ENCODE measurements around the gene TMPO. TPM values are rescaled to one million over a fixed set of nuclear protein-coding genes. Genes with fewer than 3 reads are reported as not detected.

TMPO gene
- total RNA-seq, 1 donor = 52.1 TPM

- Histone ChIP-seq H3K4me1 (ENCODE audit: insufficient read depth, low read length) (peaks cover 8% of the 10 kb centered on the region), H3K4me2 (ENCODE audit: insufficient read depth, low read length) (peak overlapping the region; percentile 88), H3K9me3 (ENCODE audit: low read depth, low read length) (no peaks in the 10 kb centered on the region), H4K20me1 (ENCODE audit: insufficient read depth, low read length) (no peaks in the 10 kb centered on the region), H3K27ac (ENCODE audit: low read depth, low read length) (peak overlapping the region; percentile 85), H3K36me3 (ENCODE audit: insufficient read depth, low read length) (no peaks in the 10 kb centered on the region), H3K4me3 (ENCODE audit: insufficient read depth, low read length) (peak overlapping the region; percentile 97), H3K27me3 (ENCODE audit: insufficient read depth, low read length) (no peaks in the 10 kb centered on the region), H2AFZ (ENCODE audit: low read length) (peak overlapping the region; percentile 42), H3K79me2 (ENCODE audit: insufficient read depth, low read length) (peaks cover 48% of the 10 kb centered on the region)
- DNase-seq (ENCODE audit: insufficient read length, low spot score, missing footprints) = peak; percentile 50
- no peak for TF ChIP-seq CTCF (IDR thresholded peaks at IDR 0.05; ENCODE audit: extremely low read depth, low read depth, low read length)
Measured at GRCh38 chr12:98513379-98514322, 1.7 kb upstream of the TMPO start.

- H4K20me1 ChIP-seq (ENCODE audit: insufficient read depth, low read length) = no peaks in the 10 kb centered on the region
- no peaks in the 10 kb centered on the region for H3K9me3 ChIP-seq (ENCODE audit: low read depth, low read length)
- H3K4me3 ChIP-seq (ENCODE audit: insufficient read depth, low read length) = peak overlapping the region; percentile 97
- no peaks in the 10 kb centered on the region for H3K27me3 ChIP-seq (ENCODE audit: insufficient read depth, low read length)
- H3K36me3 ChIP-seq (ENCODE audit: insufficient read depth, low read length) = no peaks in the 10 kb centered on the region
- peak overlapping the region; percentile 99 for H2AFZ ChIP-seq (ENCODE audit: low read length)
- TF ChIP-seq CTCF (IDR thresholded peaks at IDR 0.05; ENCODE audit: extremely low read depth, low read depth, low read length) = no peak
- no peak for DNase-seq (ENCODE audit: insufficient read length, low spot score, missing footprints)
- peak overlapping the region; percentile 88 for H3K4me2 ChIP-seq (ENCODE audit: insufficient read depth, low read length)
- H3K27ac ChIP-seq (ENCODE audit: low read depth, low read length) = peak overlapping the region; percentile 85
- peaks cover 8% of the 10 kb centered on the region for H3K4me1 ChIP-seq (ENCODE audit: insufficient read depth, low read length)
- H3K79me2 ChIP-seq (ENCODE audit: insufficient read depth, low read length) = peaks cover 61% of the 10 kb centered on the region
Measured at GRCh38 chr12:98514982-98515286, 456 bp upstream of the TMPO start.

GRCh38 chr12:98516111-98516873, 902 bp downstream of the TMPO start:
- H3K4me1 ChIP-seq (ENCODE audit: insufficient read depth, low read length) = peaks cover 8% of the 10 kb centered on the region
- DNase-seq (ENCODE audit: insufficient read length, low spot score, missing footprints) = peak; percentile 80
- H3K4me3 ChIP-seq (ENCODE audit: insufficient read depth, low read length) = peak overlapping the region; percentile 97
- H3K27me3 ChIP-seq (ENCODE audit: insufficient read depth, low read length) = no peaks in the 10 kb centered on the region
- peak overlapping the region; percentile 88 for H3K4me2 ChIP-seq (ENCODE audit: insufficient read depth, low read length)
- peaks cover 74% of the 10 kb centered on the region for H3K79me2 ChIP-seq (ENCODE audit: insufficient read depth, low read length)
- no peaks in the 10 kb centered on the region for H3K9me3 ChIP-seq (ENCODE audit: low read depth, low read length)
- no peaks in the 10 kb centered on the region for H4K20me1 ChIP-seq (ENCODE audit: insufficient read depth, low read length)
- TF ChIP-seq CTCF (IDR thresholded peaks at IDR 0.05; ENCODE audit: extremely low read depth, low read depth, low read length) = peak; percentile 70
- peak overlapping the region; percentile 96 for H2AFZ ChIP-seq (ENCODE audit: low read length)
- H3K27ac ChIP-seq (ENCODE audit: low read depth, low read length) = peak overlapping the region; percentile 85
- no peaks in the 10 kb centered on the region for H3K36me3 ChIP-seq (ENCODE audit: insufficient read depth, low read length)

Data from osteoblast (primary cell).